Measurements from ENCODE around the gene ZNF136.

GRCh38 chr19:12113121-12113520 is 49.8 kb upstream of the ZNF136 start:
- TF ChIP-seq CTCF (conservative IDR thresholded peaks at IDR 0.05; ENCODE audit: low read length) (no peak), EZH2phosphoT487 (IDR thresholded peaks at IDR 0.05; ENCODE audit: borderline replicate concordance) (no peak)
